Peyer's patch (tissue), 4 donors: ENCODE measurements around the gene TRIM24.
"Not testable (repeated sequence)": the region's sequence is repeated elsewhere in the genome, so short reads cannot be mapped to it uniquely, and the experiment has no call there.

ENCODE experiments used
- POLR2A ChIP-seq, 2 donors: fragments of 450-650 bp; IDR thresholded peaks; one replicate each; pipeline ENCODE4 v1.5.1; 2017; ENCODE audit warnings: antibody characterized with exemption in 2 of 2, mild to moderate bottlenecking in 2 of 2, moderate library complexity in 2 of 2
- TF ChIP-seq, protein P1 (sequence below), 6 experiments: fragments of 450-650 bp in 4 of 6; fragments of 200-600 bp in 2 of 6; sonication (generic) in 1 of 6; IDR thresholded peaks; one replicate each; pipeline ENCODE4 v1.5.1; 2017 to 2019; ENCODE audit warnings: antibody characterized with exemption in 6 of 6, mild to moderate bottlenecking in 3 of 6, moderate library complexity in 1 of 6

DNA sequence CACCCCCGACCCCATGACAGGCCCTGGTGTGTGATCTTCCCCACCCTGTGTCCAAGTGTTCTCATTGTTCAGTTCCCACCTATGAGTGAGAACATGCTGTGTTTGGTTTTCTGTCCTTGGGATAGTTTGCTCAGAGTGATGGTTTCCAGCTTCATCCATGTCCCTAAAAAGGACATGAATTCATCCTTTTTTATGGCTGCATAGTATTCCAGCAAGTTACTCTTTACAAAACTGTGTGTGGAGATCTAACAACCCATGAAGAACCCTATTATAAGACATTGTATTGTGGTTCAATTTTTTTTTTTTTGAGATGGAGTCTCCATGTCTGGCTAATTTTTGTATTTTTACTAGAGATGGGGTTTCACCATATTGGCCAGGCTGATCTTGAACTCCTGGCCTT lies 41.7 kb upstream of the TRIM24 start:
- TF ChIP-seq, protein P1, sequence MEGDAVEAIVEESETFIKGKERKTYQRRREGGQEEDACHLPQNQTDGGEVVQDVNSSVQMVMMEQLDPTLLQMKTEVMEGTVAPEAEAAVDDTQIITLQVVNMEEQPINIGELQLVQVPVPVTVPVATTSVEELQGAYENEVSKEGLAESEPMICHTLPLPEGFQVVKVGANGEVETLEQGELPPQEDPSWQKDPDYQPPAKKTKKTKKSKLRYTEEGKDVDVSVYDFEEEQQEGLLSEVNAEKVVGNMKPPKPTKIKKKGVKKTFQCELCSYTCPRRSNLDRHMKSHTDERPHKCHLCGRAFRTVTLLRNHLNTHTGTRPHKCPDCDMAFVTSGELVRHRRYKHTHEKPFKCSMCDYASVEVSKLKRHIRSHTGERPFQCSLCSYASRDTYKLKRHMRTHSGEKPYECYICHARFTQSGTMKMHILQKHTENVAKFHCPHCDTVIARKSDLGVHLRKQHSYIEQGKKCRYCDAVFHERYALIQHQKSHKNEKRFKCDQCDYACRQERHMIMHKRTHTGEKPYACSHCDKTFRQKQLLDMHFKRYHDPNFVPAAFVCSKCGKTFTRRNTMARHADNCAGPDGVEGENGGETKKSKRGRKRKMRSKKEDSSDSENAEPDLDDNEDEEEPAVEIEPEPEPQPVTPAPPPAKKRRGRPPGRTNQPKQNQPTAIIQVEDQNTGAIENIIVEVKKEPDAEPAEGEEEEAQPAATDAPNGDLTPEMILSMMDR (IDR thresholded peaks at IDR 0.05) = not testable (repeated sequence)
- not testable (repeated sequence) for TF ChIP-seq POLR2A (IDR thresholded peaks at IDR 0.05)
